HEK293 (cell line): ENCODE data around the gene UBAP1L.

ENCODE experiments used
- CTCF ChIP-seq: fragments of 450-650 bp; formaldehyde crosslinking; IDR thresholded peaks from 2 replicates; pipeline ENCODE4 v1.5.1; 2016; ENCODE audit warnings: missing biosample characterization, missing genetic modification characterization
- HIC1 ChIP-seq: fragments of 450-650 bp; formaldehyde crosslinking; IDR thresholded peaks from 2 replicates; pipeline ENCODE4 v1.5.1; 2016; ENCODE audit warnings: missing biosample characterization, missing genetic modification characterization
- HOXD13 ChIP-seq: sonication (generic); formaldehyde crosslinking; IDR thresholded peaks from 2 replicates; pipeline ENCODE4 v1.8.0; 2022; ENCODE audit warnings: missing genetic modification reagents, borderline replicate concordance
- KLF10 ChIP-seq: fragments of 450-650 bp; IDR thresholded peaks from 2 replicates; pipeline ENCODE4 v1.5.1; 2018; ENCODE audit warnings: missing biosample characterization, mild to moderate bottlenecking, missing genetic modification characterization
- PRDM1 ChIP-seq: fragments of 450-650 bp; formaldehyde crosslinking; IDR thresholded peaks from 2 replicates; pipeline ENCODE4; 2016; ENCODE audit warnings: missing biosample characterization, missing genetic modification characterization
- ZFP41 ChIP-seq: fragments of 450-650 bp; formaldehyde crosslinking; IDR thresholded peaks from 2 replicates; pipeline ENCODE4 v1.5.1; 2016; ENCODE audit warnings: missing biosample characterization, missing genetic modification characterization, borderline replicate concordance
- ZNF266 ChIP-seq: fragments of 450-650 bp; formaldehyde crosslinking; IDR thresholded peaks from 2 replicates; pipeline ENCODE4 v1.5.1; 2016; ENCODE audit warnings: missing biosample characterization, missing genetic modification characterization, low read depth
- ZNF624 ChIP-seq: fragments of 450-650 bp; formaldehyde crosslinking; IDR thresholded peaks from 2 replicates; pipeline ENCODE4 v1.5.1; 2017; ENCODE audit warnings: missing biosample characterization, missing genetic modification characterization
- ZSCAN30 ChIP-seq: fragments of 450-650 bp; IDR thresholded peaks from 2 replicates; pipeline ENCODE4 v1.5.1; 2018; ENCODE audit warnings: missing biosample characterization, mild to moderate bottlenecking, missing genetic modification characterization, moderate library complexity
- TF ChIP-seq, protein P1 (sequence below): IDR thresholded peaks from 2 replicates; pipeline ENCODE4 v1.6.1; 2011; ENCODE audit warnings: mild to moderate bottlenecking, low read depth, low read length, borderline replicate concordance
- TF ChIP-seq, protein P2 (sequence below): fragments of 450-650 bp; formaldehyde crosslinking; IDR thresholded peaks from 2 replicates; pipeline ENCODE4 v1.5.1; 2016; ENCODE audit warnings: missing biosample characterization, missing genetic modification characterization
- TF ChIP-seq, protein P3 (sequence below): fragments of 450-650 bp; formaldehyde crosslinking; IDR thresholded peaks from 2 replicates; pipeline ENCODE4 v1.5.1; 2016; ENCODE audit warnings: missing biosample characterization, missing genetic modification characterization

- TF ChIP-seq KLF10 (tag by site-specific recombination) (no peak), CTCF (no peak), PRDM1 (tag by site-specific recombination) (0 out of 2 replicates have a peak, but pooled peaks have one; percentile 7), ZSCAN30 (tag by site-specific recombination) (no peak), HIC1 (no peak), ZFP41 (tag by site-specific recombination) (no peak), ZNF624 (tag by site-specific recombination) (no peak), ZNF266 (tag by site-specific recombination) (no peak), HOXD13 (CRISPR knock-in tag) (no peak)
- TF ChIP-seq, protein P1, sequence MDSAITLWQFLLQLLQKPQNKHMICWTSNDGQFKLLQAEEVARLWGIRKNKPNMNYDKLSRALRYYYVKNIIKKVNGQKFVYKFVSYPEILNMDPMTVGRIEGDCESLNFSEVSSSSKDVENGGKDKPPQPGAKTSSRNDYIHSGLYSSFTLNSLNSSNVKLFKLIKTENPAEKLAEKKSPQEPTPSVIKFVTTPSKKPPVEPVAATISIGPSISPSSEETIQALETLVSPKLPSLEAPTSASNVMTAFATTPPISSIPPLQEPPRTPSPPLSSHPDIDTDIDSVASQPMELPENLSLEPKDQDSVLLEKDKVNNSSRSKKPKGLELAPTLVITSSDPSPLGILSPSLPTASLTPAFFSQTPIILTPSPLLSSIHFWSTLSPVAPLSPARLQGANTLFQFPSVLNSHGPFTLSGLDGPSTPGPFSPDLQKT = no peak
- TF ChIP-seq, protein P2, sequence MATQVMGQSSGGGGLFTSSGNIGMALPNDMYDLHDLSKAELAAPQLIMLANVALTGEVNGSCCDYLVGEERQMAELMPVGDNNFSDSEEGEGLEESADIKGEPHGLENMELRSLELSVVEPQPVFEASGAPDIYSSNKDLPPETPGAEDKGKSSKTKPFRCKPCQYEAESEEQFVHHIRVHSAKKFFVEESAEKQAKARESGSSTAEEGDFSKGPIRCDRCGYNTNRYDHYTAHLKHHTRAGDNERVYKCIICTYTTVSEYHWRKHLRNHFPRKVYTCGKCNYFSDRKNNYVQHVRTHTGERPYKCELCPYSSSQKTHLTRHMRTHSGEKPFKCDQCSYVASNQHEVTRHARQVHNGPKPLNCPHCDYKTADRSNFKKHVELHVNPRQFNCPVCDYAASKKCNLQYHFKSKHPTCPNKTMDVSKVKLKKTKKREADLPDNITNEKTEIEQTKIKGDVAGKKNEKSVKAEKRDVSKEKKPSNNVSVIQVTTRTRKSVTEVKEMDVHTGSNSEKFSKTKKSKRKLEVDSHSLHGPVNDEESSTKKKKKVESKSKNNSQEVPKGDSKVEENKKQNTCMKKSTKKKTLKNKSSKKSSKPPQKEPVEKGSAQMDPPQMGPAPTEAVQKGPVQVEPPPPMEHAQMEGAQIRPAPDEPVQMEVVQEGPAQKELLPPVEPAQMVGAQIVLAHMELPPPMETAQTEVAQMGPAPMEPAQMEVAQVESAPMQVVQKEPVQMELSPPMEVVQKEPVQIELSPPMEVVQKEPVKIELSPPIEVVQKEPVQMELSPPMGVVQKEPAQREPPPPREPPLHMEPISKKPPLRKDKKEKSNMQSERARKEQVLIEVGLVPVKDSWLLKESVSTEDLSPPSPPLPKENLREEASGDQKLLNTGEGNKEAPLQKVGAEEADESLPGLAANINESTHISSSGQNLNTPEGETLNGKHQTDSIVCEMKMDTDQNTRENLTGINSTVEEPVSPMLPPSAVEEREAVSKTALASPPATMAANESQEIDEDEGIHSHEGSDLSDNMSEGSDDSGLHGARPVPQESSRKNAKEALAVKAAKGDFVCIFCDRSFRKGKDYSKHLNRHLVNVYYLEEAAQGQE (tag by site-specific recombination) = no peak
- TF ChIP-seq, protein P3, sequence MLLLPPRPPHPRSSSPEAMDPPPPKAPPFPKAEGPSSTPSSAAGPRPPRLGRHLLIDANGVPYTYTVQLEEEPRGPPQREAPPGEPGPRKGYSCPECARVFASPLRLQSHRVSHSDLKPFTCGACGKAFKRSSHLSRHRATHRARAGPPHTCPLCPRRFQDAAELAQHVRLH (tag by site-specific recombination) = no peak
Observed at GRCh38 chr15:65044724-65045481, 70.1 kb downstream of the UBAP1L start, which contains the start of gene SLC51B.
